Peyer's patch (tissue), 4 donors: ENCODE results near the gene DIPK2B. TPM values are rescaled to one million over a fixed set of nuclear protein-coding genes. Genes with fewer than 3 reads are reported as not detected.

Experiments
- DNase-seq, 3 donors: peaks; one replicate each; pipeline ENCODE4 v3.0.0-alpha.2; 2017 to 2019
- H3K27ac ChIP-seq, 4 donors: fragments of 200-600 bp; sonication (generic); one replicate each; pipeline ENCODE4 v1.5.1; 2016 to 2019
- H3K27me3 ChIP-seq, 2 donors: fragments of 200-600 bp; sonication (generic); one replicate each; pipeline ENCODE4 v1.5.1; 2019
- H3K36me3 ChIP-seq, 3 donors: fragments of 200-600 bp; sonication (generic); one replicate each; pipeline ENCODE4 v1.5.1; 2016 to 2019
- H3K4me1 ChIP-seq, 4 donors: fragments of 200-600 bp; sonication (generic); one replicate each; pipeline ENCODE4 v1.5.1; 2016 to 2019
- H3K4me3 ChIP-seq, 4 donors: fragments of 200-600 bp; sonication (generic); 1 replicate in 3 of 4; 2 replicates in 1 of 4; pipeline ENCODE4 v1.5.1; 2016 to 2019; ENCODE audit warnings: mild to moderate bottlenecking in 1 of 4
- H3K9me3 ChIP-seq, 4 donors: fragments of 200-600 bp; sonication (generic); one replicate each; pipeline ENCODE4 v1.5.1; 2016 to 2019; ENCODE audit warnings: mild to moderate bottlenecking in 1 of 4
- POLR2A ChIP-seq, 2 donors: fragments of 450-650 bp; IDR thresholded peaks; one replicate each; pipeline ENCODE4 v1.5.1; 2017; ENCODE audit warnings: antibody characterized with exemption in 2 of 2, mild to moderate bottlenecking in 2 of 2, moderate library complexity in 2 of 2
- total RNA-seq, 4 donors: library from RNA; depleted of rRNA; stranded (reverse); fragments of >200 nt; gene quantifications; one replicate each; pipeline ENCODE4 v1.1.0, GENCODE V29; 2016
- TF ChIP-seq, protein P1 (sequence below), 6 experiments: fragments of 450-650 bp in 4 of 6; fragments of 200-600 bp in 2 of 6; sonication (generic) in 1 of 6; IDR thresholded peaks; one replicate each; pipeline ENCODE4 v1.5.1; 2017 to 2019; ENCODE audit warnings: antibody characterized with exemption in 6 of 6, mild to moderate bottlenecking in 3 of 6, moderate library complexity in 1 of 6

The DIPK2B gene
- total RNA-seq: 1 to 10 TPM; 1.8 to 9.9 (median 6.5) TPM

DNA sequence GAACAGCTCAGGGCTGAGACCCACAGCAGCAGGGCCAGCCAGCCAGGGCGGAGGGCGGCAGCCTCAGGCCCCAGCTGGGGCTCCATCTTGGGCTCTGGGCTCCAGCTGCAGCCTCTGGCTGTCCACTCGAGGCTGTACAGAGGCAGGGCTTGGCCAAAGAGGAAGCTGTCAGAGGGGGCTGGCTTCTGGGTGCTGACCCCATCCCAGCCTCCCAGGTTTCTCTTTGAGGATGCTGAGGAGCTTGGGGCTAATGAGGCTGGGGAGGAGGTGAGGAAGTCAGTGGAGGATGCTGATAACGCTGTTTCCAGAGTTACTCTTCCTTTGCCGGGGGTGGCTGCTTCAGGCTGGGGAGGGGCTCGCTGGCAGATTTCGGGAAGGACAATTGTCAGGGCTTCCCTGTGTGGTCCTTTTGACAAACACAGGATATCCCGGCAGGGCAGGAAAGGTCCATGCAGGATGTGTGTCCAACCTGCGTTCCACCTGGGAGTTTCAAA is at the start of gene DIPK2B:
Gene DIPK2B, minus strand, starts transcription at position 136 of the 494 bp plus-strand sequence. Its CDS starts 50 bp downstream, at position 86.
- no peaks in the 10 kb centered on the region for H3K27me3 ChIP-seq
- H3K9me3 ChIP-seq: no peaks in the 10 kb centered on the region
- H3K4me1 ChIP-seq: no peaks in the 10 kb centered on the region
- TF ChIP-seq POLR2A (IDR thresholded peaks at IDR 0.05): no peak
- TF ChIP-seq, protein P1, sequence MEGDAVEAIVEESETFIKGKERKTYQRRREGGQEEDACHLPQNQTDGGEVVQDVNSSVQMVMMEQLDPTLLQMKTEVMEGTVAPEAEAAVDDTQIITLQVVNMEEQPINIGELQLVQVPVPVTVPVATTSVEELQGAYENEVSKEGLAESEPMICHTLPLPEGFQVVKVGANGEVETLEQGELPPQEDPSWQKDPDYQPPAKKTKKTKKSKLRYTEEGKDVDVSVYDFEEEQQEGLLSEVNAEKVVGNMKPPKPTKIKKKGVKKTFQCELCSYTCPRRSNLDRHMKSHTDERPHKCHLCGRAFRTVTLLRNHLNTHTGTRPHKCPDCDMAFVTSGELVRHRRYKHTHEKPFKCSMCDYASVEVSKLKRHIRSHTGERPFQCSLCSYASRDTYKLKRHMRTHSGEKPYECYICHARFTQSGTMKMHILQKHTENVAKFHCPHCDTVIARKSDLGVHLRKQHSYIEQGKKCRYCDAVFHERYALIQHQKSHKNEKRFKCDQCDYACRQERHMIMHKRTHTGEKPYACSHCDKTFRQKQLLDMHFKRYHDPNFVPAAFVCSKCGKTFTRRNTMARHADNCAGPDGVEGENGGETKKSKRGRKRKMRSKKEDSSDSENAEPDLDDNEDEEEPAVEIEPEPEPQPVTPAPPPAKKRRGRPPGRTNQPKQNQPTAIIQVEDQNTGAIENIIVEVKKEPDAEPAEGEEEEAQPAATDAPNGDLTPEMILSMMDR (IDR thresholded peaks at IDR 0.05): no peak
- no peak within 1 kb of the TSS for H3K27ac ChIP-seq
- H3K36me3 ChIP-seq: no peaks in the 10 kb centered on the region
- no peak for DNase-seq
- H3K4me3 ChIP-seq: no peak within 1 kb of the TSS

- Histone ChIP-seq H3K27ac (no peak overlapping the region), H3K4me1 (no peaks in the 10 kb centered on the region), H3K36me3 (no peaks in the 10 kb centered on the region), H3K9me3 (no peaks in the 10 kb centered on the region), H3K4me3 (no peak overlapping the region), H3K27me3 (no peaks in the 10 kb centered on the region)
- DNase-seq: no peak
- TF ChIP-seq, protein P1 (IDR thresholded peaks at IDR 0.05): no peak
- no peak for TF ChIP-seq POLR2A (IDR thresholded peaks at IDR 0.05)
Observed at GRCh38 chrX:45240301-45240700, 39.6 kb upstream of the DIPK2B start.

- no peaks in the 10 kb centered on the region for H3K27me3 ChIP-seq
- no peaks in the 10 kb centered on the region for H3K9me3 ChIP-seq
- H3K4me1 ChIP-seq: no peaks in the 10 kb centered on the region
- TF ChIP-seq, protein P1 (IDR thresholded peaks at IDR 0.05): no peak
- TF ChIP-seq POLR2A (IDR thresholded peaks at IDR 0.05): no peak
- no peak for DNase-seq
- H3K4me3 ChIP-seq: no peak overlapping the region
- no peaks in the 10 kb centered on the region for H3K36me3 ChIP-seq
- no peak overlapping the region for H3K27ac ChIP-seq
Observed at GRCh38 chrX:45238489-45238888, 37.8 kb upstream of the DIPK2B start.

DNA sequence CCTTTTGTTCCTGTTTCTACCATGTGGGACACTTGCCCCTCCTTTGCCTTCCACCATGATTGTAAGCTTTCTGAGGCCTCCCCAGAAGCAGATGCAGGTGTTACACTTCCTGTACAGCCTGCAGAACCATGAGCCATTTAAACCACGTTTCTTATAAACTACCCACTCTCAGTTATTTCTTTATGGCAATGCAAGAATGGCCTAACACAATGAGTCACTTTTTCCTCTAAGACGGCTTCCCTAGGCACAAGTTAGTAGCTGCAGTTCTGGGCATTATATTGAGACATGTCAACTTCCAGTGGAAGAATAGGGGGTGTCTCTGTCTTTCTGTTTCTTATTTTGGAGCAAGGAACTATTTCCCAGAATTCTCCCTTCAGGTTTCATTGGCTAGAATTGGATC is 32.9 kb upstream of the DIPK2B start:
- Histone ChIP-seq H3K9me3 (no peaks in the 10 kb centered on the region), H3K36me3 (no peaks in the 10 kb centered on the region), H3K27me3 (no peaks in the 10 kb centered on the region), H3K4me3 (no peak overlapping the region), H3K4me1 (no peaks in the 10 kb centered on the region), H3K27ac (no peak overlapping the region)
- DNase-seq: no peak
- no peak for TF ChIP-seq POLR2A (IDR thresholded peaks at IDR 0.05)
- TF ChIP-seq, protein P1 (IDR thresholded peaks at IDR 0.05): no peak

DNA sequence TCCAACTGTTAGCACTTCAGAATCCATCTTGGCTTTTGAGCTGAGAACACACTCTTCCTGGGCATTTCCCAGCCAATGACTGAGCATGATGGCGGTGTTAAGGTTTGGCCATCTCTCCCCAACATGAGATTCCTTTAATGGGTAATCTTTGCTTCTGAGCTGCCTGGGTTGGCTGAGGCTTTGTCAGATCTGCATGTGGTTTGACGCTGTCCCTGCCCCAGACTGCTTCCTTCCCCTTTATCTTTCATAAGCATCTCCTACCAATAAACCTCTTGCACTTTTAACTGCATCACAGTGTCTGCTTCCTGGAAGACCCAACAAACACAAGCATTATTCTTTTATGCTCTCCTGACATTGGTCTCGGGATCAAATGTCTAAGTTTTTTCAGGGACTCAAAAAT is 31.5 kb upstream of the DIPK2B start:
- no peak overlapping the region for H3K27ac ChIP-seq
- H3K27me3 ChIP-seq: no peaks in the 10 kb centered on the region
- no peak for DNase-seq
- H3K36me3 ChIP-seq: no peaks in the 10 kb centered on the region
- TF ChIP-seq POLR2A (IDR thresholded peaks at IDR 0.05): no peak
- TF ChIP-seq, protein P1 (IDR thresholded peaks at IDR 0.05): no peak
- no peak overlapping the region for H3K4me3 ChIP-seq
- no peaks in the 10 kb centered on the region for H3K9me3 ChIP-seq
- no peaks in the 10 kb centered on the region for H3K4me1 ChIP-seq

DNA sequence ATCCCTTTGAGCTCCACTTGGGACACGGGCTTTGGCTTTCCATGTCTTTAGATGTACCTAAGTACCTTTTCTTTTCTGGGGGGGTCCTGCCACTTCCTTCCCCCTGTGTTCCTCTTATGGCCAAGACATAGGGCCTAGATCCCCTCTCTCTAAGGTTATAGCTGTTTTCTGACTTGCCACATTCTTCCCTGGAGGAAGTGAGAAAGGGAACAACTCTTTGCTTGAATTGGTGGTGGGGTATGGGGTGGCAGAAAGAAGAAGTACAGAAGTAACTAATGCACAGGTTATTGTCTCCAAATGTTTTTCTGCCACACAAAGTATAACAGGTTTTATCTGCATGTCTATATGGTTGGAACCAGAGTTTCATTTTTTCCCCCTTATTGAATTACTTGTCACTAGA is 29.7 kb upstream of the DIPK2B start:
- H3K9me3 ChIP-seq: no peaks in the 10 kb centered on the region
- H3K36me3 ChIP-seq: no peaks in the 10 kb centered on the region
- no peaks in the 10 kb centered on the region for H3K27me3 ChIP-seq
- DNase-seq: no peak
- no peak overlapping the region for H3K27ac ChIP-seq
- H3K4me1 ChIP-seq: no peaks in the 10 kb centered on the region
- H3K4me3 ChIP-seq: no peak overlapping the region
- TF ChIP-seq, protein P1 (IDR thresholded peaks at IDR 0.05): no peak
- TF ChIP-seq POLR2A (IDR thresholded peaks at IDR 0.05): no peak
